ENCODE data around the gene EEFSEC.

GRCh38 chr3:128260275-128260674 is 107.0 kb downstream of the EEFSEC start:
- TF ChIP-seq CTCF (IDR thresholded peaks at IDR 0.05) (no peak), POLR2AphosphoS5 (IDR thresholded peaks at IDR 0.05) (no peak)

All from breast epithelium (tissue), 3 donors.